Measurements from ENCODE around the gene TBC1D22A. TPM values are rescaled to one million over a fixed set of nuclear protein-coding genes. Genes with fewer than 3 reads are reported as not detected.

TBC1D22A gene
- total RNA-seq, 4 donors from 2014 or later: 10.8 to 32.2 (median 22.3) TPM

DNA sequence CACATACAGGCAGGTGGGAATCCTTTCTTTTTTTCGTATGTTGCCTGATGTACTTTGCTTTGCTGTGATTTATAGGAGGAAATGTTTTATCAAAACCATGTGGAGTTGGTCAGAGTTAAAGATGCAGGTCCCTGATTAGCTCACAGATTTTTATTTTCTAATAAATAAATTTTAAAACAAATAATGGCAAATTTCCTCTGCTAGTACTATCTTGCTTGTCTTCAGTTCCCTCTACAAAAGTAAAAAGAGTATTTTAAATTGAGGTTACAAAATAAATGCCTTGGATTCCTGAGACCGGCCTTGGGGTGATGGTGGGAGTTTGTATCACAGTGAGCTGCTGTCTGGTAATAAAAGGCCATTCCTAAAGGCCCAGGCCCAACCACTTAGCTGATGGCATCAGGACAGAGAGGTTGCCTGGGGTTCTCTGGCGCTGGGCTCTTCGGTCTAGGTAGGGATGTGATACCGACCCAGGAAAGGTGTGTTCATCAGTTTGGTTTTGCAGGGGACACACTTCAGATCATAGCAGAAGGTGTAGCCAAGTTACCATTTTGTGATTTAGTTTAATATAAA lies 129.0 kb downstream of the TBC1D22A start:
- TF ChIP-seq, protein P1, sequence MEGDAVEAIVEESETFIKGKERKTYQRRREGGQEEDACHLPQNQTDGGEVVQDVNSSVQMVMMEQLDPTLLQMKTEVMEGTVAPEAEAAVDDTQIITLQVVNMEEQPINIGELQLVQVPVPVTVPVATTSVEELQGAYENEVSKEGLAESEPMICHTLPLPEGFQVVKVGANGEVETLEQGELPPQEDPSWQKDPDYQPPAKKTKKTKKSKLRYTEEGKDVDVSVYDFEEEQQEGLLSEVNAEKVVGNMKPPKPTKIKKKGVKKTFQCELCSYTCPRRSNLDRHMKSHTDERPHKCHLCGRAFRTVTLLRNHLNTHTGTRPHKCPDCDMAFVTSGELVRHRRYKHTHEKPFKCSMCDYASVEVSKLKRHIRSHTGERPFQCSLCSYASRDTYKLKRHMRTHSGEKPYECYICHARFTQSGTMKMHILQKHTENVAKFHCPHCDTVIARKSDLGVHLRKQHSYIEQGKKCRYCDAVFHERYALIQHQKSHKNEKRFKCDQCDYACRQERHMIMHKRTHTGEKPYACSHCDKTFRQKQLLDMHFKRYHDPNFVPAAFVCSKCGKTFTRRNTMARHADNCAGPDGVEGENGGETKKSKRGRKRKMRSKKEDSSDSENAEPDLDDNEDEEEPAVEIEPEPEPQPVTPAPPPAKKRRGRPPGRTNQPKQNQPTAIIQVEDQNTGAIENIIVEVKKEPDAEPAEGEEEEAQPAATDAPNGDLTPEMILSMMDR (IDR thresholded peaks at IDR 0.05; ENCODE audit: low read depth): no peak

DNA sequence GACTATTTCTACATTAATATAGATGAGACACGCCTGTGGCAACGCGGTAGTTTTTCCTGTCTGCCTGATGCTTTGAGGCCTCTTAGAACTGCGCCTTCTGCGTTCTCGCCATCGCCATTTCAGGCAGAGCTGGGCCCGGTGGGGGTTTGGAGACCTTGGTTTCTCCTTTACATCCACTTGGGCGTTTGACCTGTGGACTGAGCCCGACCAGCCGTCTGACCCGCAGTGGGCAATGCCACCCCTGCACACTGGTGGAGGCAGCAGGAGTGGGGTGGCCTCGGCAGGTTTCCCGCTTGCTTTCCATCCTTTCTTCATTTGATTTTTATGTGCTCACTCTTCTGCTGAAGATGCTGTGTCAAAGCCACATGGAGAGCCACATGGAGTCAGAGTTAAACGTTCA lies 130.4 kb downstream of the TBC1D22A start:
- TF ChIP-seq, protein P1 (IDR thresholded peaks at IDR 0.05; ENCODE audit: low read depth): no peak

DNA sequence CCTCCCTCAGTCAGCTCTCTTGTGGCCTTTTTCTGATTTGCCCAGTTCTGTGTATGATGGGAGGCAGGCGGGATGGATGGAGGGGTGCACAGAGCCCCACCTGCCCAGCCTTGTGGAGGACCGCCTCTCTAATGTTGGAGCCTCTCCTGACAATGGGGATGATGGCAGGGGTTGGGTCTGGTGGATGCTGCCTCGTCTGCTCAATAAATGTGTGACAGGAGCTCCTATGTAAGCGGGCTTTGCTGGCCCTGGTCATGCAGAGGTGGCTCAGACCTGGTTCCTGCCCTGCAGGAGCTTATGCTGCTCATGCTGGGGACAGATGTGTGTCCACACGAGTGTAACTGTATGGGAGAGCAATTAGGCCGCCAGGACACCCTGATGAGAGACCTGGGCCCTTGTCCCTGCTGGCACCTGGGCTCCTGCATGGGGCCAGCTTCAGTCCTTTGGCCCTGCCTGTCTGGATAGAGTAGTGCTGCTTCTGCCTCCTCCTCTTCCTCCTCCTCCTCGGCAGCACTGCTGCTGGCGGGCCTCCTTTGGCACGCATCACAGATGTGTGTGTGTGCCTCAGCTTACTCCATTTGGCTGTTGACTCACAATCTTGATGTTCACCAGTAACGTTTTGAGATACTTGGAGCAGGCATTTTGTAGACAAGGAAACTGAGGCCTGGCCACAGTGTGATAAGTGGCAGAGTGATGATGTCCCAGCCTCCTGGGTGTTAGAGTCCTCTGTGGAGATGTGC lies 131.0 kb downstream of the TBC1D22A start:
- TF ChIP-seq, protein P1 (IDR thresholded peaks at IDR 0.05; ENCODE audit: low read depth): no peak

DNA sequence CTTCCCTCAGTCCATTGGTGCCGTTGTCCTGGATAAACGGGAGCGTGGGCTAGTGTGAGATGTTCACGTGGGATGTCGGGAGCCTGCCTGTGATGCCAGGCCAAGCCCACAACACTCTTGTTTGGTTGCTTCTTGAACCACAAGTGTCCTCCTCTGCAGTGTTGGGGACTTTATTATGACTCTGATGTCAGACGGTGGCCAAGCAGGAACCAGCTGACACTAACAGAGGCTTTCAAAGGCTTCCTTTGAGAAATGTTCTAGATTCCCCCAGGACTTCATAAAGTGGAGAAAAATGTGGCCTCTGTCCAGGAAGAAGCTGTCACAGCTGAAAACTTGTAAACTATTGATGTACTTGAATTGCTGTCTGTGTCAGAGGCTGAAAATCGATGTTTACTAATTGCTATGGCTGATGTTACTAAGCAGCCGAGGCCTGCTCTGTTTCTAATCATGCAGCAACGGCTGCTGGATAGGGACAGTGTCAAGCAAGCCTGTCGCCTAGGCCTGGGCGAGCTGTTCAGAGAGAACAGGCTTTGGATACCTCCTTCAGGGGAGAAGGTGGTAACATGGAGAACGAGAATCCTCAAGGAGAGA lies 131.7 kb downstream of the TBC1D22A start:
- TF ChIP-seq, protein P1 (IDR thresholded peaks at IDR 0.05; ENCODE audit: low read depth): no peak

DNA sequence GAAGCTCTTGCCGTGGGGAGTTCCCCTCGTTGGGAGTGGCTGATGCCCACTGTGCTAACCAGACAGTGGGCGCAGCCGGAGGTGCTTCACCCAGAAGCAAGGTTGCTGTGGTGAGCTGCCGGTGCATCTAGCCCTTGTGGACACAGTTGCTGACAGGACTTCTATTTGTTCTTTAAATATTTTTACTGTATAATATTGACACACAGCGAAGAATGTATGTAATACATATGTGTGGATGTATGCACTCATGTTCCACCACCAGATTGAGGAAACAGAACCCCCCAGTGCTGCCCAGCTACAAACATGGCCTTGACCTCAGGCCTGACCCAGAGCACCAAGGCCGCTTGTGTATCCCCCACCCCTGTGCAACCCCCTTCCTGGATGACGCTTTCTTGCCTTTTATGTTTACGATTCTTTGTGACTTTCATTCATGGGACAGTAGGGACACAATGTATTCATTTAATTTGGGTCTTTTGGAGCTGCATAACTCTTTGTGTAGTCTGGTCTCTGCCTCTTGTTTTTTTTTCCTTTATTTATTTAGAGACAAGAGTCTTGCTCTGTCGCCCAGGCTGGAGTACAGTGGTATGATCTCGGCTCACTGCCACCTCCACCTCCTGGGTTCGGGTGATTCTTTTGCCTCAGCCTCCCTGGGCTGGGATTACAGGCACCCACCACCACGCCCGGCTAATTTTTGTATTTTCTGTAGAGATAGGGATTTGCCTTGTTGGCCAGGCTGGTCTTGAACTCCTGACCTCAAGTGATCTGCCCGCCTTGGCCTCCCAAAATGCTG lies 132.6 kb downstream of the TBC1D22A start:
- TF ChIP-seq, protein P1 (IDR thresholded peaks at IDR 0.05; ENCODE audit: low read depth): no peak

DNA sequence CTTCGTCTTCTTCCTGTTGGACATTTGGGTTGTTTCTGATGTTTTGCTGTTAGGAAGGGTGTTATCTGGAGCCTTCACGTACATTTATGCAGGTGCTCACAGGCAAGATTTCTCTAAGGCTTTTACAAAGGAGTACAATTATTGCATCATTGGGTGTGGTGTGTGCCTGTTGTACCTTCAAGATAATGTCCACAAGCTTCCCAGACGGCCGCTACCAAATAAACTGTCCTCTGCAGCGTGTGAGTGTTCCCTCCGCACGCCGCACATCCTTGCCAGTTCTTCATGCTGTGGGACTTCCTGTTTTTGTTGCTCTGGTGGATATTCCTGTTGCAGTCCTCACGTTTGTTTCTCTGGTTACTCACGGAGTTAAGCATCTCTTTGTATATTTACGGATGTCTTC lies 133.3 kb downstream of the TBC1D22A start:
- TF ChIP-seq, protein P1 (IDR thresholded peaks at IDR 0.05; ENCODE audit: low read depth): no peak

DNA sequence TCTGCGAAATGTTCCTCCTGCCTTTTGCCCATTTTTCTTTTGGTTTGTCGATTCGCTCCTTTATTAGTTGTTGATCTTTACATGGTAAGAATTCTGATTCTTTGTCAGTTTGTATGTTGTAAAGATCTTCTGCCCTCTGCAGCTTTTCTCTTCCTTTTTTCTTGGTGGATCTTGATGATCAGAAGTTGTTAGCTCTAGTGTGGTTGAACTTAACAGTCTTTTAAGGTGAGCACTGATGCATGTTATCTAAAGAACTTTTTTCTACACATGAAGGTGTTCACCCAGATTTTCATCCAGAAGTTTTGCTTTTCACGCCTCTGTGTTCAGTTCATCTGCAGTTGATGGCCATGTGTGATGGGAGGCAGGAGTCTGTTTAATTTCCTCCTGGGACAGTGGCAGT lies 133.7 kb downstream of the TBC1D22A start:
- TF ChIP-seq, protein P1 (IDR thresholded peaks at IDR 0.05; ENCODE audit: low read depth): no peak
